D721Med (cell line): ENCODE results near the gene GGTLC1.

Experiments used
- DNase-seq: peaks from one replicate; pipeline ENCODE4 v3.0.0; 2011; ENCODE audit warnings: low spot score; ENCODE audit not compliant: insufficient read length
- FAIRE-seq: peaks from 2 replicates; lab custom pipeline; 2011; peaks lifted over from hg19 to GRCh38; lab: Jason Lieb, UNC
- CTCF ChIP-seq: IDR thresholded peaks from 2 replicates; pipeline ENCODE4 v1.5.1; 2012; ENCODE audit warnings: mild to moderate bottlenecking, control low read depth; ENCODE audit not compliant: insufficient read depth; ENCODE audit errors: missing control alignments

GGTLC1 gene

GRCh38 chr20:24006626-24007025, 18.0 kb upstream of the GGTLC1 start:
- no peak for TF ChIP-seq CTCF
- DNase-seq (no peak), FAIRE-seq (no peak)

DNA sequence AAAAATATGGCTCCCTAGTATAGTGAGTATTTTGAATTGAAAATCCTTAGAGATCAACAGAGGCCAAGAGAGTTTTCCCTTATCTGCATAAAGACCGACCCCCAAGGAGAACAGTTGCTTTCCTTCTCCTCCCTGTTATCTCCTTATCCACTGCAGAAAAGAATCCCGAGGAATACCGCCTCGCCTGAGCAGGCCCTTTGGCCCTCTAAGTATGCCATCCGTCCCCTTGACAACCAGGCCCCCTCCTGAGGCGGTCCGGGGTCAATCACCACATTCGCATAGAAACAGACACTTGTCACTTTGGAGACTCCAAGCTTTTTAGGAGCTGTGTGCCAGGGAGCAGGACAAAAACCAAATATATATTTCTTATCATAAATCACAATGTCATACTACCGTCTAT, 15.9 kb upstream of the GGTLC1 start:
- TF ChIP-seq CTCF = no peak
- DNase-seq (no peak), FAIRE-seq (no peak)

DNA sequence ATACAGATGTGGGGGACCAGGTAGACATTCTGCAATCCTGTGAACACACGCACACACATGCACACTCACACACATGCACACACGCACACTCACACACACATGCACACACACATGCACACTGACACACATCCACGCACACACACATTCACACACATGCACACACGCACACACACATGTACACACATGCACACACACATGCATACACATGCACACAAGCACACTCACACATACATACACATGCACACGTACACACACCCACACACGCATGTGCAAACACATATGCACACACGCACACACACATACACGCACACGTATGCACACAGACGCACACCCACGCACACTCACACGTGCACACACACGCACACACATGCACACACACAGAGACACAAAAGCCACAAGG, 14.3 kb upstream of the GGTLC1 start:
- FAIRE-seq = no peak
- no peak for TF ChIP-seq CTCF

DNA sequence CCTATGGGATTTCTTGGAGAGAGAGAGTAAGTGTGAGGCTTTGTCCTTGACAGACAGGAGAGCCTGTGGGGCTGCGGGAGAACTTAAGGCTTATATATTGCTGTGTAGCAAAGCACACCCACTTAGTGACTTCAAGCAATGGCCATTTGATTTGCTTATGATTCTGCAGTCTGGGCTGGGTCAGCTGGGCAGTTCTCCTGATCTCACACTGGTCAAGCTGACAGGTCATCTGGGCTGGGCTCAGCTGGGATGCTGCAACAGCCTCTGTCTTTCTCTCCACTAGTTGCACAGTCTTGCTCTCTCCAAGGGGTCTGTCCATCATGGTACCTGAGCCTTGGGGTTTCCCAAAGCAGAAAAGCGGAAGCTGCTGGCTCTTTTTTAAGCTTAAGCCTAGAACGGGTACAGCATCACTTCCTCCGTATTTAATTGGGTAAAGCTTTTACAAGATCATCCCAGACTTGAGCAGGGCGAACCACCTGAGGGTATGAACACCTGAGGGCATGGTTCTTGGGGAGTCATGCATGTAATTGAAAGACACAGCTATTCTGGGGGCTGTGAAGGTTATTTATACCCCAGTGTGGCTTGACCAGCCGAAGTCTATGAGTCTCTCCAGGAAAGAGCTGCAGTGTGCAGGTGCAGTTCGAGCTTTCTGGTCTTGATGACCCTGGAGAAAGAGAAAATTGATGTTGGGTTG, 13.3 kb upstream of the GGTLC1 start:
- DNase-seq (no peak), FAIRE-seq (no peak)
- TF ChIP-seq CTCF = no peak

More for the DNA sequence above, 14.3 kb upstream of the GGTLC1 start:
- DNase-seq = no peak

DNA sequence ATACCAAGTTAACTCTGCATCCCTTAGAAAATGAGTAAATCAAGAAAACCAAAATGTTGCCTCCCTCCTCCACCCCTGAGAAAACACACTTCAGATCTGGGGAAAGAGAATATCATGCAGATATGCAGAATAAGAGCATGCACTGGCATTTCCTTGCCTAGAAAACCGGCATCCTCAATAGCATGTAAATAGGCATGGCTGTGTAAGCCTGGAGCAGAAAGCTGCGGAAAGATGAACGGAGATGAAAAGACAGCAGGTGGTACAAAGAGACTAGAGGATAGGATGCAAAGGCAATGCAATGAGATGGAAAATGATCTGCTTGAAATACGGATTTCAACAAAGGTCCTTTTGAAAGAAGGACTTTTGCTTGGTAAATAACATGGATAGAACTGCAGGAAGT, 10.3 kb upstream of the GGTLC1 start:
- TF ChIP-seq CTCF = no peak
- FAIRE-seq (no peak), DNase-seq (no peak)

DNA sequence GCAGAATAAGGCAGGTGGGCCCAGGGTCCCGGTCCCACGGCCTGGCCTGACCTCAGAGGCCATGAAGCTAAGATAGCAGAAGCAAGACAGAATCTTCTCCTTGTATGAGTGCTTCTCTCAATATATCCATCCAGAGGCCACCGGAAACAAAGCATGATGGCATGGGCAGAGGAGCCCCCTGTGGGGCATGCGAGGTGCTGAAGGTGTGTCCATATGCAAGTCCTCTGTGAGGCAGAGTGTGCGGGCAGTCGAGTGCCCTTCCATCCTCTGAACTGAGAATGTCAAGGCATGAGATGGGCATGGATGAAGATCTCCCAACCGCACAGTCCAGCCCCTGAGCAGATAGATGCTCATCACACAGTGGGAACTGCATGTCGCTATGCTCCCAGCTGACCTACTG, 9.8 kb upstream of the GGTLC1 start:
- no peak for FAIRE-seq

More for the DNA sequence above, 9.8 kb upstream of the GGTLC1 start:
- no peak for DNase-seq
- no peak for TF ChIP-seq CTCF
